Neuronal stem cell (in vitro differentiated cells): ENCODE measurements around the gene FBXL3.

Experiments
- DNase-seq: peaks from one replicate; pipeline ENCODE4 v3.0.0-alpha.2; 2013; ENCODE audit warnings: low spot score
- H2AFZ ChIP-seq: one replicate; pipeline ENCODE4 v1.6.1; 2013; ENCODE audit warnings: mild to moderate bottlenecking, low read length, inconsistent platforms
- H2AK5ac ChIP-seq: 2 replicates; pipeline ENCODE4 v1.6.1; 2013; ENCODE audit warnings: low read depth, mild to moderate bottlenecking, inconsistent platforms, low read length, moderate library complexity, mixed read lengths
- H2BK120ac ChIP-seq: 2 replicates; pipeline ENCODE4 v1.6.1; 2013; ENCODE audit warnings: low read depth, mild to moderate bottlenecking, inconsistent platforms, low read length, moderate library complexity, mixed read lengths
- H2BK12ac ChIP-seq: one replicate; pipeline ENCODE4 v1.6.1; 2013; ENCODE audit warnings: low read length, inconsistent platforms
- H2BK15ac ChIP-seq: 2 replicates; pipeline ENCODE4 v1.6.1; 2013; ENCODE audit warnings: mild to moderate bottlenecking, low read length, inconsistent platforms, mixed read lengths
- H2BK5ac ChIP-seq: one replicate; pipeline ENCODE4 v1.6.1; 2013; ENCODE audit warnings: inconsistent platforms, mild to moderate bottlenecking, low read length, moderate library complexity
- H3K14ac ChIP-seq: one replicate; pipeline ENCODE4 v1.6.1; 2013; ENCODE audit warnings: low read length, inconsistent platforms
- H3K18ac ChIP-seq: 2 replicates; pipeline ENCODE4 v1.6.1; 2013; ENCODE audit warnings: low read length, inconsistent platforms
- H3K23ac ChIP-seq: 2 replicates; pipeline ENCODE4 v1.6.1; 2013; ENCODE audit warnings: low read depth, mild to moderate bottlenecking, mixed read lengths, low read length, inconsistent platforms; ENCODE audit not compliant: poor library complexity
- H3K27ac ChIP-seq: replicated peaks from 3 replicates; pipeline ENCODE4 v1.5.1; 2013; ENCODE audit warnings: low read length, inconsistent platforms
- H3K27me3 ChIP-seq, 3 experiments: 2 replicates each; pipeline ENCODE4 v1.6.1; 2013; ENCODE audit warnings: low read length in 3 of 3, mild to moderate bottlenecking in 2 of 3, inconsistent platforms in 1 of 3, low read depth in 1 of 3, mixed read lengths in 1 of 3, moderate library complexity in 1 of 3; ENCODE audit not compliant: control insufficient read depth in 3 of 3, insufficient read depth in 3 of 3
- H3K36me3 ChIP-seq, 2 donors: replicated peaks in 1 of 2; 2 replicates each; pipeline ENCODE4 v1.6.1; 2013; ENCODE audit warnings: low read length in 2 of 2; ENCODE audit not compliant: control insufficient read depth in 2 of 2, insufficient read depth in 2 of 2
- H3K4ac ChIP-seq: 2 replicates; pipeline ENCODE4 v1.6.1; 2013; ENCODE audit warnings: inconsistent platforms, mild to moderate bottlenecking, low read length, moderate library complexity
- H3K4me1 ChIP-seq, 2 donors: 1 replicate in 1 of 2; 2 replicates in 1 of 2; pipeline ENCODE4 v1.6.1; 2013; ENCODE audit warnings: low read length in 2 of 2, low read depth in 1 of 2; ENCODE audit not compliant: control insufficient read depth in 2 of 2, insufficient read depth in 1 of 2
- H3K4me2 ChIP-seq: one replicate; pipeline ENCODE4 v1.6.1; 2013; ENCODE audit warnings: mild to moderate bottlenecking, low read length, inconsistent platforms; ENCODE audit not compliant: insufficient read depth, poor library complexity, severe bottlenecking
- H3K4me3 ChIP-seq, 2 donors: 2 replicates each; pipeline ENCODE4 v1.5.1; 2013; ENCODE audit warnings: low read length in 2 of 2, mild to moderate bottlenecking in 2 of 2, inconsistent platforms in 1 of 2, moderate library complexity in 1 of 2
- H3K79me1 ChIP-seq: one replicate; pipeline ENCODE4 v1.6.1; 2013; ENCODE audit warnings: low read depth, mild to moderate bottlenecking, inconsistent platforms, low read length, moderate library complexity
- H3K9ac ChIP-seq: one replicate; pipeline ENCODE4 v1.6.1; 2013; ENCODE audit warnings: mild to moderate bottlenecking, low read depth, low read length, inconsistent platforms; ENCODE audit not compliant: poor library complexity
- H3K9me3 ChIP-seq, 2 donors: replicated peaks in 1 of 2; 2 replicates each; pipeline versions ENCODE3 to v1.6.1; 2013; ENCODE audit warnings: low read length in 2 of 2, mild to moderate bottlenecking in 2 of 2, inconsistent platforms in 1 of 2, low read depth in 1 of 2, mixed read lengths in 1 of 2, moderate library complexity in 1 of 2; ENCODE audit not compliant: control insufficient read depth in 2 of 2, insufficient read depth in 1 of 2
- H4K8ac ChIP-seq: one replicate; pipeline ENCODE4 v1.6.1; 2013; ENCODE audit warnings: low read depth, mild to moderate bottlenecking, inconsistent platforms, low read length, moderate library complexity
- H4K91ac ChIP-seq: one replicate; pipeline ENCODE4 v1.6.1; 2013; ENCODE audit warnings: low read length, low read depth, mild to moderate bottlenecking, inconsistent platforms; ENCODE audit not compliant: poor library complexity
- WGBS, 2 donors: extraction: QIAGEN DNeasy Blood & Tissue Kit; methylation state at CpG; one replicate each; pipeline ENCODE4 v1.1.7; 2013; ENCODE audit warnings: missing lambda C conversion rate in 2 of 2, mixed read lengths in 1 of 2; ENCODE audit not compliant: insufficient read length in 2 of 2, insufficient replicate concordance in 1 of 2; ENCODE audit errors: extremely low coverage in 2 of 2; 5-methylcytosine and 5-hydroxymethylcytosine counted together

FBXL3 gene

GRCh38 chr13:77062097-77062496, 35.1 kb upstream of the FBXL3 start:
- no peak overlapping the region for H3K4me3 ChIP-seq
- no peak overlapping the region for H3K4ac ChIP-seq
- no peaks in the 10 kb centered on the region for H3K9me3 ChIP-seq
- H3K18ac ChIP-seq, result no peak overlapping the region
- H3K23ac ChIP-seq, result no peak overlapping the region
- no peak overlapping the region for H2AFZ ChIP-seq
- H4K91ac ChIP-seq, result no peak overlapping the region
- H3K27me3 ChIP-seq, result no peaks in the 10 kb centered on the region
- H2BK15ac ChIP-seq, result no peak overlapping the region
- no peak overlapping the region for H2AK5ac ChIP-seq
- no peaks in the 10 kb centered on the region for H3K79me1 ChIP-seq
- no CpG with 5 or more reads among the region's 1 CpG for WGBS, 2 donors
- H3K4me1 ChIP-seq, result no peaks in the 10 kb centered on the region
- no peak overlapping the region for H2BK5ac ChIP-seq
- H3K4me2 ChIP-seq, result no peak overlapping the region
- H3K36me3 ChIP-seq, result peaks cover 7 to 78% of the 10 kb centered on the region in 2 donors
- no peak for DNase-seq
- H4K8ac ChIP-seq, result no peak overlapping the region
- H2BK12ac ChIP-seq, result no peak overlapping the region
- H3K9ac ChIP-seq, result no peak overlapping the region
- H3K14ac ChIP-seq, result no peak overlapping the region
- no peak overlapping the region for H2BK120ac ChIP-seq
- H3K27ac ChIP-seq, result no peak overlapping the region

- Histone ChIP-seq H4K91ac (no peak overlapping the region), H3K18ac (no peak overlapping the region), H2BK5ac (no peak overlapping the region), H3K4me1 (no peaks in the 10 kb centered on the region), H3K4ac (no peak overlapping the region), H2BK15ac (no peak overlapping the region), H2AK5ac (no peak overlapping the region), H3K27me3 (no peaks in the 10 kb centered on the region), H3K27ac (no peak overlapping the region), H3K9ac (no peak overlapping the region), H3K23ac (no peak overlapping the region), H3K79me1 (no peaks in the 10 kb centered on the region), H2BK12ac (no peak overlapping the region), H2AFZ (no peak overlapping the region), H3K4me3 (no peak overlapping the region), H3K9me3 (no peaks in the 10 kb centered on the region), H3K36me3 (peaks cover 7 to 78% of the 10 kb centered on the region in 2 donors), H3K14ac (no peak overlapping the region), H2BK120ac (no peak overlapping the region), H3K4me2 (no peak overlapping the region), H4K8ac (no peak overlapping the region)
- DNase-seq, result no peak
- no CpG with 5 or more reads among the region's 2 CpGs for WGBS, 2 donors
Measured at GRCh38 chr13:77061362-77061761, 34.4 kb upstream of the FBXL3 start.

- no peak overlapping the region for H2AFZ ChIP-seq
- H3K23ac ChIP-seq, result no peak overlapping the region
- H3K4me2 ChIP-seq, result no peak overlapping the region
- no peaks in the 10 kb centered on the region for H3K9me3 ChIP-seq
- no peak overlapping the region for H2BK5ac ChIP-seq
- no peaks in the 10 kb centered on the region for H3K79me1 ChIP-seq
- no peak overlapping the region for H3K14ac ChIP-seq
- H4K8ac ChIP-seq, result no peak overlapping the region
- WGBS, 2 donors, result no CpG with 5 or more reads among the region's 3 CpGs
- H2BK15ac ChIP-seq, result no peak overlapping the region
- DNase-seq, result no peak
- no peaks in the 10 kb centered on the region for H3K4me1 ChIP-seq
- no peak overlapping the region for H4K91ac ChIP-seq
- no peaks in the 10 kb centered on the region for H3K27me3 ChIP-seq
- H2BK120ac ChIP-seq, result no peak overlapping the region
- H3K4me3 ChIP-seq, result no peak overlapping the region
- no peak overlapping the region for H3K27ac ChIP-seq
- no peak overlapping the region for H3K4ac ChIP-seq
- no peak overlapping the region for H2AK5ac ChIP-seq
- H3K18ac ChIP-seq, result no peak overlapping the region
- H3K36me3 ChIP-seq, result peaks cover 4 to 69% of the 10 kb centered on the region in 2 donors
- H2BK12ac ChIP-seq, result no peak overlapping the region
- no peak overlapping the region for H3K9ac ChIP-seq
Measured at GRCh38 chr13:77056886-77057285, 29.9 kb upstream of the FBXL3 start.

DNA sequence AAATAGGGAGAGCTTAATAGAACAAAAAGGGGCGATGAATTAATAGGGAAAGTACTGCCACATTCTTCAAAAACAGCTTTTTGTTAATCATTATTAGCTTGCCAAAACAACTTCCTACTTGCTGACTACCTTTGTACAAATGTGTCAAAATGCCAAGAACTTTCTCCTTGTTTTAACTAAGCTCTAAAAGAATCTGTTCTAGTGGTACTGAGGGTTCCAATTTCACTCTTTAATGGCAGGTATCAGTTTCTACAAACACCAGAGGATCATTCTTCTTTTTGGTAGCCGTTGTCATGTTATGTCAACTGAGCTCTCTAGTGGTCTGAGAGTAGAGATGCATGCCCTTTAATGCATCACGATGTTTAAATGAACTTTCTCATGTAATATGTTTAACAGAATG, 29.4 kb upstream of the FBXL3 start:
- H2BK5ac ChIP-seq, result no peak overlapping the region
- WGBS, 2 donors, result no CpG with 5 or more reads among the region's 3 CpGs
- no peak overlapping the region for H3K4ac ChIP-seq
- no peak overlapping the region for H3K18ac ChIP-seq
- H2AK5ac ChIP-seq, result no peak overlapping the region
- H4K8ac ChIP-seq, result no peak overlapping the region
- no peaks in the 10 kb centered on the region for H3K27me3 ChIP-seq
- H3K23ac ChIP-seq, result no peak overlapping the region
- H2AFZ ChIP-seq, result no peak overlapping the region
- H4K91ac ChIP-seq, result no peak overlapping the region
- no peak overlapping the region for H3K4me3 ChIP-seq
- no peak overlapping the region for H2BK15ac ChIP-seq
- no peaks in the 10 kb centered on the region for H3K4me1 ChIP-seq
- no peak overlapping the region for H3K9ac ChIP-seq
- no peak overlapping the region for H2BK120ac ChIP-seq
- peaks cover 2 to 70% of the 10 kb centered on the region in 2 donors for H3K36me3 ChIP-seq
- no peak overlapping the region for H3K14ac ChIP-seq
- no peak overlapping the region for H3K4me2 ChIP-seq
- H3K27ac ChIP-seq, result no peak overlapping the region
- no peaks in the 10 kb centered on the region for H3K79me1 ChIP-seq
- no peak for DNase-seq
- H3K9me3 ChIP-seq, result no peaks in the 10 kb centered on the region
- no peak overlapping the region for H2BK12ac ChIP-seq
